ENCODE measurements around the gene TBXA2R.

TBXA2R gene

GRCh38 chr19:3636962-3637361 is 30.3 kb upstream of the TBXA2R start:
- TF ChIP-seq USF1 (IDR thresholded peaks at IDR 0.05) (no peak), TEAD4 (IDR thresholded peaks at IDR 0.05) (no peak), YY1 (IDR thresholded peaks at IDR 0.05; ENCODE audit: low read depth) (no peak), TCF12 (IDR thresholded peaks at IDR 0.05; ENCODE audit: low read depth) (no peak), CEBPB (IDR thresholded peaks at IDR 0.05) (no peak), EP300 (IDR thresholded peaks at IDR 0.05; ENCODE audit: borderline replicate concordance) (no peak), EGR1 (IDR thresholded peaks at IDR 0.05) (no peak), FOXM1 (IDR thresholded peaks at IDR 0.05; ENCODE audit: borderline replicate concordance, low read depth) (no peak)

GRCh38 chr19:3636506-3636905 is 29.8 kb upstream of the TBXA2R start:
- no peak for TF ChIP-seq YY1 (IDR thresholded peaks at IDR 0.05; ENCODE audit: low read depth)
- TF ChIP-seq NFIC (IDR thresholded peaks at IDR 0.05), result no peak
- no peak for TF ChIP-seq TEAD4 (IDR thresholded peaks at IDR 0.05)
- no peak for TF ChIP-seq USF1 (IDR thresholded peaks at IDR 0.05)
- TF ChIP-seq CEBPB (IDR thresholded peaks at IDR 0.05), result no peak
- no peak for TF ChIP-seq RAD21 (IDR thresholded peaks at IDR 0.05; ENCODE audit: low read depth)
- no peak for TF ChIP-seq EP300 (IDR thresholded peaks at IDR 0.05; ENCODE audit: borderline replicate concordance)
- no peak for TF ChIP-seq TAF1 (IDR thresholded peaks at IDR 0.05; ENCODE audit: low read depth)
- TF ChIP-seq CREB1 (IDR thresholded peaks at IDR 0.05; ENCODE audit: low read depth), result no peak
- TF ChIP-seq FOXM1 (IDR thresholded peaks at IDR 0.05; ENCODE audit: borderline replicate concordance, low read depth), result no peak

GRCh38 chr19:3634496-3635045 is 27.9 kb upstream of the TBXA2R start:
- TF ChIP-seq CREB1 (IDR thresholded peaks at IDR 0.05; ENCODE audit: low read depth) (no peak), TCF12 (IDR thresholded peaks at IDR 0.05; ENCODE audit: low read depth) (no peak), EP300 (IDR thresholded peaks at IDR 0.05; ENCODE audit: borderline replicate concordance) (no peak)

GRCh38 chr19:3633559-3633988 is 26.9 kb upstream of the TBXA2R start:
- TF ChIP-seq USF1 (IDR thresholded peaks at IDR 0.05) (no peak), RAD21 (IDR thresholded peaks at IDR 0.05; ENCODE audit: low read depth) (no peak), CEBPB (IDR thresholded peaks at IDR 0.05) (no peak), CREB1 (IDR thresholded peaks at IDR 0.05; ENCODE audit: low read depth) (no peak), TAF1 (IDR thresholded peaks at IDR 0.05; ENCODE audit: low read depth) (no peak), YY1 (IDR thresholded peaks at IDR 0.05; ENCODE audit: low read depth) (no peak), REST (IDR thresholded peaks at IDR 0.05; ENCODE audit: low read depth) (no peak), MAX (IDR thresholded peaks at IDR 0.05) (no peak), NFIC (IDR thresholded peaks at IDR 0.05) (no peak), FOXM1 (IDR thresholded peaks at IDR 0.05; ENCODE audit: borderline replicate concordance, low read depth) (no peak), EP300 (IDR thresholded peaks at IDR 0.05; ENCODE audit: borderline replicate concordance) (no peak), TCF12 (IDR thresholded peaks at IDR 0.05; ENCODE audit: low read depth) (no peak), TEAD4 (IDR thresholded peaks at IDR 0.05) (no peak), ZBTB7A (IDR thresholded peaks at IDR 0.05; ENCODE audit: low read depth) (no peak), EGR1 (IDR thresholded peaks at IDR 0.05) (no peak)

- TF ChIP-seq EP300 (IDR thresholded peaks at IDR 0.05; ENCODE audit: borderline replicate concordance) (no peak), NFIC (IDR thresholded peaks at IDR 0.05) (no peak), TEAD4 (IDR thresholded peaks at IDR 0.05) (no peak), YY1 (IDR thresholded peaks at IDR 0.05; ENCODE audit: low read depth) (no peak), TCF12 (IDR thresholded peaks at IDR 0.05; ENCODE audit: low read depth) (no peak), ZBTB7A (IDR thresholded peaks at IDR 0.05; ENCODE audit: low read depth) (no peak), USF1 (IDR thresholded peaks at IDR 0.05) (no peak), MAX (IDR thresholded peaks at IDR 0.05) (no peak)
These were observed 26.3 kb upstream of the TBXA2R start for GRCh38 chr19:3632739-3633558.

- TF ChIP-seq ZBTB7A (IDR thresholded peaks at IDR 0.05; ENCODE audit: low read depth) (no peak), FOXM1 (IDR thresholded peaks at IDR 0.05; ENCODE audit: borderline replicate concordance, low read depth) (no peak), TAF1 (IDR thresholded peaks at IDR 0.05; ENCODE audit: low read depth) (no peak), RAD21 (IDR thresholded peaks at IDR 0.05; ENCODE audit: low read depth) (no peak), EGR1 (IDR thresholded peaks at IDR 0.05) (no peak), CREB1 (IDR thresholded peaks at IDR 0.05; ENCODE audit: low read depth) (no peak), CEBPB (IDR thresholded peaks at IDR 0.05) (no peak), EP300 (IDR thresholded peaks at IDR 0.05; ENCODE audit: borderline replicate concordance) (no peak), REST (IDR thresholded peaks at IDR 0.05; ENCODE audit: low read depth) (no peak), USF1 (IDR thresholded peaks at IDR 0.05) (no peak), NFIC (IDR thresholded peaks at IDR 0.05) (no peak), TCF12 (IDR thresholded peaks at IDR 0.05; ENCODE audit: low read depth) (no peak), MAX (IDR thresholded peaks at IDR 0.05) (no peak)
These were observed 25.4 kb upstream of the TBXA2R start for GRCh38 chr19:3632098-3632497.

All from Ishikawa (cell line).